Keratinocyte (primary cell): Measurements from ENCODE around the gene CCDC175.

Experiments
- EZH2 ChIP-seq: IDR thresholded peaks from one replicate; pipeline ENCODE4 v1.6.1; 2012; ENCODE audit warnings: inconsistent platforms, mild to moderate bottlenecking, low read length, moderate library complexity
- TF ChIP-seq, protein P1 (sequence below), 3 experiments: IDR thresholded peaks in 1 of 3; conservative IDR thresholded peaks in 1 of 3; optimal IDR thresholded peaks in 1 of 3; 2 replicates in 2 of 3; 3 replicates in 1 of 3; pipeline versions ENCODE3 to v1.5.1; 2011; ENCODE audit warnings: low read length in 3 of 3, mild to moderate bottlenecking in 3 of 3, moderate library complexity in 2 of 3, control low read depth in 1 of 3, inconsistent platforms in 1 of 3; ENCODE audit not compliant: insufficient read depth in 2 of 3; ENCODE audit errors: extremely low read depth in 1 of 3

DNA sequence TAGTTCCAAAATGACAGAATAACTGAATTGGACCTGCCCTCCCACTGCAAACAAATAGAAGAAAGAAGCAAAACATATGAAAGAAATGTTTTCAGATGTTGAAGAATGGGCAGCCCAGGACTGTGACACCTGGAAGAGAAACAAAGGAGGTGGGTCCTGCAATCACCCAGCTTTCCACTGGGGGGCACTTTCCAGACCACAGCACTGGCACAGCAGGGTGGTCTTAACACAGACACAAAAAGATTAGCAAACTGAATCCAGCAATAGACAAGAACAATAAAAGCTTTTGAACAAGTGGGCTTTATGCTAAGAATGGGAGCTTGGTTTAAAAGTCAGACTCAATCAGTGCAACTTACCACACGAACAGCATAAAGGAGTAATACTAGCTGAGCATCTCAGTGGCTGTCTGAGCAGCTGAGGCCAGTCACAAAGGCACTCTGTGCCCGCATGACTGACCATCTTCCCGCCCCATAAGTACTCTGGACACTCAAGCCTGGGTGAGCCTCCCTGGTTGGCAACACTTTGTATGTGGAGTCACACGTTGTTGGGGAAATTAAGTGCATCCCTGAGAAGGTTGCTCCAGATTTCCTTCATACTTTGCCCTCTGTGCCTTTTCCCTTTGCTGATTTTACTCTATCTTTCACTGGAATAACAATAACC lies 64.6 kb downstream of the CCDC175 start:
- TF ChIP-seq EZH2, result no peak
- TF ChIP-seq, protein P1, sequence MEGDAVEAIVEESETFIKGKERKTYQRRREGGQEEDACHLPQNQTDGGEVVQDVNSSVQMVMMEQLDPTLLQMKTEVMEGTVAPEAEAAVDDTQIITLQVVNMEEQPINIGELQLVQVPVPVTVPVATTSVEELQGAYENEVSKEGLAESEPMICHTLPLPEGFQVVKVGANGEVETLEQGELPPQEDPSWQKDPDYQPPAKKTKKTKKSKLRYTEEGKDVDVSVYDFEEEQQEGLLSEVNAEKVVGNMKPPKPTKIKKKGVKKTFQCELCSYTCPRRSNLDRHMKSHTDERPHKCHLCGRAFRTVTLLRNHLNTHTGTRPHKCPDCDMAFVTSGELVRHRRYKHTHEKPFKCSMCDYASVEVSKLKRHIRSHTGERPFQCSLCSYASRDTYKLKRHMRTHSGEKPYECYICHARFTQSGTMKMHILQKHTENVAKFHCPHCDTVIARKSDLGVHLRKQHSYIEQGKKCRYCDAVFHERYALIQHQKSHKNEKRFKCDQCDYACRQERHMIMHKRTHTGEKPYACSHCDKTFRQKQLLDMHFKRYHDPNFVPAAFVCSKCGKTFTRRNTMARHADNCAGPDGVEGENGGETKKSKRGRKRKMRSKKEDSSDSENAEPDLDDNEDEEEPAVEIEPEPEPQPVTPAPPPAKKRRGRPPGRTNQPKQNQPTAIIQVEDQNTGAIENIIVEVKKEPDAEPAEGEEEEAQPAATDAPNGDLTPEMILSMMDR (optimal IDR thresholded peaks at IDR 0.05 in 1 of 3, IDR thresholded peaks at IDR 0.05 in 1 of 3, conservative IDR thresholded peaks at IDR 0.05 in 1 of 3; ENCODE audit: extremely low read depth in 1 of 3, insufficient read depth in 2 of 3, low read length in 3 of 3), result peak; percentile 36 to 43 (median 42)
